ENCODE measurements around the gene BMPR1B. TPM values are rescaled to one million over a fixed set of nuclear protein-coding genes. Genes with fewer than 3 reads are reported as not detected.

Gene BMPR1B
- total and polyA plus RNA-seq, 9 of the 15 experiments (the other 6 are each of a cell fraction or from before 2014, with no cell fraction given): 0.01 TPM; not detected in 8

GRCh38 chr4:95093936-95094929 lies 336.5 kb downstream of the BMPR1B start (continued):
- TF ChIP-seq, protein P1, sequence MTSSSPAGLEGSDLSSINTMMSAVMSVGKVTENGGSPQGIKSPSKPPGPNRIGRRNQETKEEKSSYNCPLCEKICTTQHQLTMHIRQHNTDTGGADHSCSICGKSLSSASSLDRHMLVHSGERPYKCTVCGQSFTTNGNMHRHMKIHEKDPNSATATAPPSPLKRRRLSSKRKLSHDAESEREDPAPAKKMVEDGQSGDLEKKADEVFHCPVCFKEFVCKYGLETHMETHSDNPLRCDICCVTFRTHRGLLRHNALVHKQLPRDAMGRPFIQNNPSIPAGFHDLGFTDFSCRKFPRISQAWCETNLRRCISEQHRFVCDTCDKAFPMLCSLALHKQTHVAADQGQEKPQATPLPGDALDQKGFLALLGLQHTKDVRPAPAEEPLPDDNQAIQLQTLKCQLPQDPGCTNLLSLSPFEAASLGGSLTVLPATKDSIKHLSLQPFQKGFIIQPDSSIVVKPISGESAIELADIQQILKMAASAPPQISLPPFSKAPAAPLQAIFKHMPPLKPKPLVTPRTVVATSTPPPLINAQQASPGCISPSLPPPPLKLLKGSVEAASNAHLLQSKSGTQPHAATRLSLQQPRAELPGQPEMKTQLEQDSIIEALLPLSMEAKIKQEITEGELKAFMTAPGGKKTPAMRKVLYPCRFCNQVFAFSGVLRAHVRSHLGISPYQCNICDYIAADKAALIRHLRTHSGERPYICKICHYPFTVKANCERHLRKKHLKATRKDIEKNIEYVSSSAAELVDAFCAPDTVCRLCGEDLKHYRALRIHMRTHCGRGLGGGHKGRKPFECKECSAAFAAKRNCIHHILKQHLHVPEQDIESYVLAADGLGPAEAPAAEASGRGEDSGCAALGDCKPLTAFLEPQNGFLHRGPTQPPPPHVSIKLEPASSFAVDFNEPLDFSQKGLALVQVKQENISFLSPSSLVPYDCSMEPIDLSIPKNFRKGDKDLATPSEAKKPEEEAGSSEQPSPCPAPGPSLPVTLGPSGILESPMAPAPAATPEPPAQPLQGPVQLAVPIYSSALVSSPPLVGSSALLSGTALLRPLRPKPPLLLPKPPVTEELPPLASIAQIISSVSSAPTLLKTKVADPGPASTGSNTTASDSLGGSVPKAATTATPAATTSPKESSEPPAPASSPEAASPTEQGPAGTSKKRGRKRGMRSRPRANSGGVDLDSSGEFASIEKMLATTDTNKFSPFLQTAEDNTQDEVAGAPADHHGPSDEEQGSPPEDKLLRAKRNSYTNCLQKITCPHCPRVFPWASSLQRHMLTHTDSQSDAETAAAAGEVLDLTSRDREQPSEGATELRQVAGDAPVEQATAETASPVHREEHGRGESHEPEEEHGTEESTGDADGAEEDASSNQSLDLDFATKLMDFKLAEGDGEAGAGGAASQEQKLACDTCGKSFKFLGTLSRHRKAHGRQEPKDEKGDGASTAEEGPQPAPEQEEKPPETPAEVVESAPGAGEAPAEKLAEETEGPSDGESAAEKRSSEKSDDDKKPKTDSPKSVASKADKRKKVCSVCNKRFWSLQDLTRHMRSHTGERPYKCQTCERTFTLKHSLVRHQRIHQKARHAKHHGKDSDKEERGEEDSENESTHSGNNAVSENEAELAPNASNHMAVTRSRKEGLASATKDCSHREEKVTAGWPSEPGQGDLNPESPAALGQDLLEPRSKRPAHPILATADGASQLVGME (CRISPR knock-in tag; IDR thresholded peaks at IDR 0.05): no peak
- no peak for TF ChIP-seq GATAD2A (IDR thresholded peaks at IDR 0.05)
- TF ChIP-seq TCF7 (IDR thresholded peaks at IDR 0.05; ENCODE audit: borderline replicate concordance): no peak
- no peak for TF ChIP-seq USF2 (CRISPR knock-in tag; IDR thresholded peaks at IDR 0.05)
- TF ChIP-seq MITF (IDR thresholded peaks at IDR 0.05): no peak
- no peak for TF ChIP-seq HMG20A (CRISPR knock-in tag; conservative IDR thresholded peaks at IDR 0.05)
- TF ChIP-seq GTF2E2 (tag; IDR thresholded peaks at IDR 0.05): no peak
- TF ChIP-seq RBM25 (IDR thresholded peaks at IDR 0.05; ENCODE audit: low read depth, low read length, severe bottlenecking): no peak
- no peak for TF ChIP-seq MTA1 (IDR thresholded peaks at IDR 0.05; ENCODE audit: borderline replicate concordance)
- TF ChIP-seq CREB3 (tag; conservative IDR thresholded peaks at IDR 0.05; ENCODE audit: low read depth): no peak
- no peak for TF ChIP-seq ZNF695 (CRISPR knock-in tag; IDR thresholded peaks at IDR 0.05)
